Activated naive CD4-positive, alpha-beta T cell treated with anti-CD3 and anti-CD28 coated beads for 36 hours (primary cell): ENCODE data around the gene SBF2. TPM values are rescaled to one million over a fixed set of nuclear protein-coding genes. Genes with fewer than 3 reads are reported as not detected.
"Not testable (repeated sequence)": the region's sequence is repeated elsewhere in the genome, so short reads cannot be mapped to it uniquely, and the experiment has no call there.

Experiments used
- CTCF ChIA-PET: fragments of 350-600 bp; sonication (Branson Sonifier 250); formaldehyde crosslinking; loops from one replicate; lab custom pipeline; 2021; ENCODE audit warnings: antibody characterized with exemption; lab: Charles Lee
- DNase-seq: peaks from one replicate; pipeline ENCODE4 v3.0.0-alpha.2; 2020
- H3K27ac Mint-ChIP-seq: one replicate; pipeline ENCODE4 v1.8.0; 2021; ENCODE audit warnings: mild to moderate bottlenecking, mixed read lengths
- H3K27me3 Mint-ChIP-seq: one replicate; pipeline ENCODE4 v1.8.0; 2021; ENCODE audit warnings: low read depth, mixed read lengths
- H3K36me3 Mint-ChIP-seq: one replicate; pipeline ENCODE4 v1.8.0; 2021; ENCODE audit warnings: low read depth, mixed read lengths
- H3K4me1 Mint-ChIP-seq: one replicate; pipeline ENCODE4 v1.8.0; 2021; ENCODE audit warnings: low read depth, mixed read lengths
- H3K4me3 Mint-ChIP-seq: one replicate; pipeline ENCODE4 v1.8.0; 2021; ENCODE audit warnings: mild to moderate bottlenecking, moderate library complexity, mixed read lengths
- H3K9me3 Mint-ChIP-seq: one replicate; pipeline ENCODE4 v1.8.0; 2021; ENCODE audit warnings: mixed read lengths
- intact Hi-C: fragments of 100-400 bp; cut with micrococcal nuclease; formaldehyde crosslinking; loops from one replicate; pipeline ENCODE4 v1.15.1; 2023
- total RNA-seq, 2 experiments: library from RNA; stranded (reverse); gene quantifications; one replicate each; pipeline ENCODE4 v1.2.3, GENCODE V29; 2021

The SBF2 gene
- total RNA-seq, 2 experiments from 2014 or later: 8.7 to 9.9 TPM

- Mint-ChIP-seq H3K9me3 (peaks cover 7% of the 10 kb centered on the region), H3K27me3 (no peaks in the 10 kb centered on the region), H3K4me3 (no peak overlapping the region), H3K27ac (no peak overlapping the region), H3K4me1 (no peaks in the 10 kb centered on the region), H3K36me3 (peaks cover 4% of the 10 kb centered on the region)
- intact Hi-C loops: no loop called here
- CTCF ChIA-PET: no interaction called here
- DNase-seq: no peak
These were observed 154.9 kb downstream of the SBF2 start for GRCh38 chr11:10139143-10139542.

GRCh38 chr11:10134975-10135481 is 159.0 kb downstream of the SBF2 start:
- no peaks in the 10 kb centered on the region for H3K4me1 Mint-ChIP-seq
- H3K9me3 Mint-ChIP-seq: peaks cover 7% of the 10 kb centered on the region
- no peak overlapping the region for H3K27ac Mint-ChIP-seq
- no peak overlapping the region for H3K4me3 Mint-ChIP-seq
- H3K36me3 Mint-ChIP-seq: peaks cover 11% of the 10 kb centered on the region
- CTCF ChIA-PET: interaction anchor here (0.6 kb wide), 1 partner anchor 251 kb away, joined by 3 read pairs; no protein-coding TSS in a partner anchor
- no peaks in the 10 kb centered on the region for H3K27me3 Mint-ChIP-seq
- no peak for DNase-seq
- intact Hi-C loops: no loop called here

- H3K9me3 Mint-ChIP-seq, H3K27me3 Mint-ChIP-seq, DNase-seq, H3K4me3 Mint-ChIP-seq, H3K4me1 Mint-ChIP-seq, CTCF ChIA-PET, intact Hi-C loops, H3K27ac Mint-ChIP-seq: not testable (repeated sequence)
- H3K36me3 Mint-ChIP-seq: peaks cover 11% of the 10 kb centered on the region
These were observed 159.8 kb downstream of the SBF2 start for GRCh38 chr11:10134226-10134625.

GRCh38 chr11:10133251-10133650 is 160.8 kb downstream of the SBF2 start:
- peaks cover 11% of the 10 kb centered on the region for H3K36me3 Mint-ChIP-seq
- H3K27ac Mint-ChIP-seq, H3K4me1 Mint-ChIP-seq, CTCF ChIA-PET, intact Hi-C loops, H3K9me3 Mint-ChIP-seq, H3K4me3 Mint-ChIP-seq, DNase-seq, H3K27me3 Mint-ChIP-seq: not testable (repeated sequence)

- DNase-seq: no peak
- Mint-ChIP-seq H3K9me3 (peaks cover 7% of the 10 kb centered on the region), H3K27me3 (no peaks in the 10 kb centered on the region), H3K4me1 (peaks cover 2% of the 10 kb centered on the region), H3K4me3 (no peak overlapping the region), H3K36me3 (peaks cover 11% of the 10 kb centered on the region), H3K27ac (no peak overlapping the region)
- CTCF ChIA-PET: no interaction called here
- intact Hi-C loops: no loop called here
These were observed 163.1 kb downstream of the SBF2 start for GRCh38 chr11:10130875-10131274.

GRCh38 chr11:10129184-10129583 is 164.8 kb downstream of the SBF2 start:
- H3K27me3 Mint-ChIP-seq, H3K36me3 Mint-ChIP-seq: not testable (repeated sequence)

GRCh38 chr11:10125522-10126133 is 168.4 kb downstream of the SBF2 start:
- DNase-seq: no peak
- Mint-ChIP-seq H3K27ac (no peak overlapping the region), H3K36me3 (no peaks in the 10 kb centered on the region), H3K4me3 (no peak overlapping the region), H3K27me3 (no peaks in the 10 kb centered on the region), H3K9me3 (no peaks in the 10 kb centered on the region), H3K4me1 (peaks cover 4% of the 10 kb centered on the region)
- CTCF ChIA-PET: no interaction called here
- intact Hi-C loops: no loop called here

More at GRCh38 chr11:10129184-10129583, 164.8 kb downstream of the SBF2 start:
- CTCF ChIA-PET, intact Hi-C loops, H3K4me1 Mint-ChIP-seq, H3K4me3 Mint-ChIP-seq, DNase-seq, H3K9me3 Mint-ChIP-seq, H3K27ac Mint-ChIP-seq: not testable (repeated sequence)

- no peaks in the 10 kb centered on the region for H3K9me3 Mint-ChIP-seq
- H3K36me3 Mint-ChIP-seq: peaks cover 1% of the 10 kb centered on the region
- CTCF ChIA-PET: no interaction called here
- H3K4me1 Mint-ChIP-seq: peaks cover 4% of the 10 kb centered on the region
- H3K27ac Mint-ChIP-seq: no peak overlapping the region
- no peaks in the 10 kb centered on the region for H3K27me3 Mint-ChIP-seq
- no peak overlapping the region for H3K4me3 Mint-ChIP-seq
- intact Hi-C loops: no loop called here
- DNase-seq: no peak
These were observed 171.5 kb downstream of the SBF2 start for GRCh38 chr11:10122326-10123197.

GRCh38 chr11:10118865-10119264 is 175.2 kb downstream of the SBF2 start:
- intact Hi-C loops: no loop called here
- Mint-ChIP-seq H3K27ac (no peak overlapping the region), H3K9me3 (no peaks in the 10 kb centered on the region), H3K4me3 (no peak overlapping the region), H3K36me3 (peaks cover 1% of the 10 kb centered on the region), H3K27me3 (no peaks in the 10 kb centered on the region), H3K4me1 (peaks cover 3% of the 10 kb centered on the region)
- CTCF ChIA-PET: no interaction called here
- no peak for DNase-seq

- intact Hi-C loops: no loop called here
- no peak overlapping the region for H3K4me3 Mint-ChIP-seq
- no peaks in the 10 kb centered on the region for H3K9me3 Mint-ChIP-seq
- CTCF ChIA-PET: no interaction called here
- H3K4me1 Mint-ChIP-seq: peaks cover under 1% of the 10 kb centered on the region
- peaks cover 1% of the 10 kb centered on the region for H3K36me3 Mint-ChIP-seq
- no peak for DNase-seq
- no peak overlapping the region for H3K27ac Mint-ChIP-seq
- H3K27me3 Mint-ChIP-seq: no peaks in the 10 kb centered on the region
These were observed 176.2 kb downstream of the SBF2 start for GRCh38 chr11:10117709-10118351.

- Mint-ChIP-seq H3K4me3 (no peak overlapping the region), H3K27ac (no peak overlapping the region), H3K27me3 (no peaks in the 10 kb centered on the region), H3K36me3 (peaks cover 1% of the 10 kb centered on the region), H3K9me3 (no peaks in the 10 kb centered on the region), H3K4me1 (no peaks in the 10 kb centered on the region)
- CTCF ChIA-PET: interaction anchor here (0.7 kb wide), 1 partner anchor 169 kb away, joined by 3 read pairs; no protein-coding TSS in a partner anchor
- no peak for DNase-seq
- intact Hi-C loops: no loop called here
These were observed 177.4 kb downstream of the SBF2 start for GRCh38 chr11:10116588-10116987.

GRCh38 chr11:10114593-10115404 is 179.2 kb downstream of the SBF2 start:
- Mint-ChIP-seq H3K27me3 (no peaks in the 10 kb centered on the region), H3K9me3 (no peaks in the 10 kb centered on the region), H3K27ac (no peak overlapping the region), H3K36me3 (no peaks in the 10 kb centered on the region), H3K4me1 (no peaks in the 10 kb centered on the region), H3K4me3 (no peak overlapping the region)
- intact Hi-C loops: no loop called here
- DNase-seq: no peak
- CTCF ChIA-PET: no interaction called here
